ENCODE results near the gene CADPS2. TPM values are rescaled to one million over a fixed set of nuclear protein-coding genes. Genes with fewer than 3 reads are reported as not detected.

CADPS2 gene
- total and polyA plus RNA-seq, 2 donors (not counting 1 experiment from before 2014, with no cell fraction given), result 11.5 to 32.2 TPM

DNA sequence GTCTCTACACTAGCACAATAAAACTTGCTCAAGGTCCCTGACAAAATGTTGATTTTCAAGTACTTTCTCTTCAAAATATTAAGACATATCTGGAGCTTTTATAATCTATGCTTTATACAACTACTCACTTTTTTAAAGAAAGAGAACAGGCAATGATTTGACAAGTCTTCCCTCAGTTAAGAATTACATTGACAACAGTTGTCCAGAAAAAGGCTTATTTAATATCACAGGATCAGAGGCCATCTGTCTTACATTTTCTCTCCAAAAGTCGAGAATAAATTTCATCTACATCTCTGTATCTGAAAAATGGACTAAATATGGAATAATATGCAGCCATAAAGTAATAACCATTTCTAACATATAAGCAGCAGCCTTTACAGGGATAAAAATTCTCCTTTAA is 175.3 kb downstream of the CADPS2 start:
- no peak overlapping the region for H3K4me2 ChIP-seq (ENCODE audit: extremely low read depth, insufficient read depth, low read length)
- H3K9ac ChIP-seq (ENCODE audit: insufficient read depth, low read length), result no peak overlapping the region
- no peak overlapping the region for H3K4me3 ChIP-seq (replicated peaks in 1 of 4; ENCODE audit: control extremely low read depth in 1 of 4, insufficient read depth in 1 of 4, low read depth in 3 of 4, low read length in 4 of 4)
- H3K4me1 ChIP-seq (ENCODE audit: control insufficient read depth, extremely low read depth, insufficient read depth, low read length), result no peaks in the 10 kb centered on the region
- no peak for TF ChIP-seq EZH2 (IDR thresholded peaks at IDR 0.05; ENCODE audit: low read length, missing control alignments)
- TF ChIP-seq, protein P1, sequence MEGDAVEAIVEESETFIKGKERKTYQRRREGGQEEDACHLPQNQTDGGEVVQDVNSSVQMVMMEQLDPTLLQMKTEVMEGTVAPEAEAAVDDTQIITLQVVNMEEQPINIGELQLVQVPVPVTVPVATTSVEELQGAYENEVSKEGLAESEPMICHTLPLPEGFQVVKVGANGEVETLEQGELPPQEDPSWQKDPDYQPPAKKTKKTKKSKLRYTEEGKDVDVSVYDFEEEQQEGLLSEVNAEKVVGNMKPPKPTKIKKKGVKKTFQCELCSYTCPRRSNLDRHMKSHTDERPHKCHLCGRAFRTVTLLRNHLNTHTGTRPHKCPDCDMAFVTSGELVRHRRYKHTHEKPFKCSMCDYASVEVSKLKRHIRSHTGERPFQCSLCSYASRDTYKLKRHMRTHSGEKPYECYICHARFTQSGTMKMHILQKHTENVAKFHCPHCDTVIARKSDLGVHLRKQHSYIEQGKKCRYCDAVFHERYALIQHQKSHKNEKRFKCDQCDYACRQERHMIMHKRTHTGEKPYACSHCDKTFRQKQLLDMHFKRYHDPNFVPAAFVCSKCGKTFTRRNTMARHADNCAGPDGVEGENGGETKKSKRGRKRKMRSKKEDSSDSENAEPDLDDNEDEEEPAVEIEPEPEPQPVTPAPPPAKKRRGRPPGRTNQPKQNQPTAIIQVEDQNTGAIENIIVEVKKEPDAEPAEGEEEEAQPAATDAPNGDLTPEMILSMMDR (conservative IDR thresholded peaks at IDR 0.05 in 1 of 2, IDR thresholded peaks at IDR 0.05 in 1 of 2; ENCODE audit: low read depth in 1 of 2, low read length in 2 of 2), result no peak
- no peaks in the 10 kb centered on the region for H3K79me2 ChIP-seq (ENCODE audit: control insufficient read depth, insufficient read depth, low read length)
- H4K20me1 ChIP-seq (ENCODE audit: control insufficient read depth, extremely low read depth, insufficient read depth, low read length), result no peaks in the 10 kb centered on the region
- H2AFZ ChIP-seq (ENCODE audit: low read length), result no peak overlapping the region
- no peak overlapping the region for H3K27ac ChIP-seq (ENCODE audit: insufficient read depth, low read length)
- H3K36me3 ChIP-seq (ENCODE audit: control insufficient read depth, insufficient read depth, low read length), result no peaks in the 10 kb centered on the region
- H3K9me3 ChIP-seq (ENCODE audit: control insufficient read depth, insufficient read depth, low read depth, low read length), result no peaks in the 10 kb centered on the region
- no peak for DNase-seq (ENCODE audit: low read depth in 2 of 2)
- no peaks in the 10 kb centered on the region for H3K27me3 ChIP-seq (ENCODE audit: control insufficient read depth, insufficient read depth, low read length)

DNA sequence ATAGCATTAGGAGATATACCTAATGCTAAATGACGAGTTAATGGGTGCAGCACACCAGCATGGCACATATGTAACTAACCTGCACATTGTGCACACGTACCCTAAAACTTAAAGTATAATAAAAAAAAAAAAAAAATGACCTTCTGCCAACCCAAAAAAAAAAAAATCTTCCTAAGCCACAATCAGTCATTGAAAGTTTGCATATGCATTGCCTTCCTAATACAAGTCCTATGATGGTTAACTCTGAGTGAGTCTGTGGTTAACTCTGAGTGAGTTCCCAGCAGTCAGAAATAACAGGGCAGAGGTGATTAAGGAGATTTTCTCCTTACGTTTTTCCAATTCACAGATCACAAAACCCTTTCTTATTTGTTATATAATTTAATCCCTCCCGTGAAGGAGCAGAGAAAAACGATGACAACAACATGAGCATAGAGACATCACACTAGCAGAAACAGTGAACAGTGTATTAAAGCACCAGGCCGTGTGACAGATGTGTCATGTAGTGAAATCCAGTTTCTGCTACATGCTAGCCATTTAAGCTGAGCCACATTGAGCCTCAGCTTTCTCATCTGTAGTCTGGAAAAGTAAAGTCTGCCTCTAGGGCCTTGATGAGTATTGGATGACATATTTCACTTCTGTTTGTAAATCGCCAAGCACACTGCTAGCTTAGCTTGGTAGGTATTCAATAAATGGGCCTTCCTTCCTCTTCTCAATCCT is 176.2 kb downstream of the CADPS2 start:
- Histone ChIP-seq H3K4me1 (ENCODE audit: control insufficient read depth, extremely low read depth, insufficient read depth, low read length) (no peaks in the 10 kb centered on the region), H4K20me1 (ENCODE audit: control insufficient read depth, extremely low read depth, insufficient read depth, low read length) (no peaks in the 10 kb centered on the region)
- TF ChIP-seq EZH2 (IDR thresholded peaks at IDR 0.05; ENCODE audit: low read length, missing control alignments), result no peak
- TF ChIP-seq, protein P1 (conservative IDR thresholded peaks at IDR 0.05 in 1 of 2, IDR thresholded peaks at IDR 0.05 in 1 of 2; ENCODE audit: low read depth in 1 of 2, low read length in 2 of 2), result no peak

DNA sequence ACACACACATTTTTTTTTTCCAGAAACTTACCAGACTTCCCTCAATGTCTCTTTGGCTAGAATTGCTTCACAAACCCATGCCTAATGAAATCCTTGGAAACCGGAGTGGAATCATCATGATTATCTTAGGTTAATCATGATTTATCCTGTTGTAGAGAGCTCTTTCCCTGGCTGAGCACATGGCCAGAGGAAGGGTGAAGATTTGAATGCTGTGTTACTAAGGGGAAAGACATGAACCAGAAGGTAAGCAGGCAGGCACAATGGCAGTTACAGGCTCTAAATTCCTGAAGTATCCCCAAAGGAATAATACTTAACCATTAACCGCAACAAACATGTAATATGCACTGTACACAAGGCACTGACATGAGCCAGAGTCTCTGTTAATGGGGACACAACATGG is 179.4 kb downstream of the CADPS2 start:
- no peak overlapping the region for H3K4me3 ChIP-seq (replicated peaks in 1 of 4; ENCODE audit: control extremely low read depth in 1 of 4, insufficient read depth in 1 of 4, low read depth in 3 of 4, low read length in 4 of 4)
- no peak overlapping the region for H3K9ac ChIP-seq (ENCODE audit: insufficient read depth, low read length)
- H4K20me1 ChIP-seq (ENCODE audit: control insufficient read depth, extremely low read depth, insufficient read depth, low read length), result no peaks in the 10 kb centered on the region
- no peaks in the 10 kb centered on the region for H3K79me2 ChIP-seq (ENCODE audit: control insufficient read depth, insufficient read depth, low read length)
- H3K4me2 ChIP-seq (ENCODE audit: extremely low read depth, insufficient read depth, low read length), result no peak overlapping the region
- H2AFZ ChIP-seq (ENCODE audit: low read length), result no peak overlapping the region
- H3K27me3 ChIP-seq (ENCODE audit: control insufficient read depth, insufficient read depth, low read length), result no peaks in the 10 kb centered on the region
- no peak overlapping the region for H3K27ac ChIP-seq (ENCODE audit: insufficient read depth, low read length)
- no peak for DNase-seq (ENCODE audit: low read depth in 2 of 2)
- TF ChIP-seq, protein P1 (conservative IDR thresholded peaks at IDR 0.05 in 1 of 2, IDR thresholded peaks at IDR 0.05 in 1 of 2; ENCODE audit: low read depth in 1 of 2, low read length in 2 of 2), result no peak
- TF ChIP-seq EZH2 (IDR thresholded peaks at IDR 0.05; ENCODE audit: low read length, missing control alignments), result no peak
- no peaks in the 10 kb centered on the region for H3K4me1 ChIP-seq (ENCODE audit: control insufficient read depth, extremely low read depth, insufficient read depth, low read length)
- H3K36me3 ChIP-seq (ENCODE audit: control insufficient read depth, insufficient read depth, low read length), result no peaks in the 10 kb centered on the region
- no peaks in the 10 kb centered on the region for H3K9me3 ChIP-seq (ENCODE audit: control insufficient read depth, insufficient read depth, low read depth, low read length)

More for the DNA sequence above, 176.2 kb downstream of the CADPS2 start:
- Histone ChIP-seq H3K4me2 (ENCODE audit: extremely low read depth, insufficient read depth, low read length) (no peak overlapping the region), H3K79me2 (ENCODE audit: control insufficient read depth, insufficient read depth, low read length) (no peaks in the 10 kb centered on the region), H3K4me3 (replicated peaks in 1 of 4; ENCODE audit: control extremely low read depth in 1 of 4, insufficient read depth in 1 of 4, low read depth in 3 of 4, low read length in 4 of 4) (no peak overlapping the region), H3K9me3 (ENCODE audit: control insufficient read depth, insufficient read depth, low read depth, low read length) (no peaks in the 10 kb centered on the region), H3K27me3 (ENCODE audit: control insufficient read depth, insufficient read depth, low read length) (no peaks in the 10 kb centered on the region), H2AFZ (ENCODE audit: low read length) (no peak overlapping the region), H3K27ac (ENCODE audit: insufficient read depth, low read length) (no peak overlapping the region), H3K9ac (ENCODE audit: insufficient read depth, low read length) (no peak overlapping the region), H3K36me3 (ENCODE audit: control insufficient read depth, insufficient read depth, low read length) (no peaks in the 10 kb centered on the region)
- DNase-seq (ENCODE audit: low read depth in 2 of 2), result no peak
